DMS79 treated with DMSO at 0.1 percent for 48 hours (cell line): ENCODE data around the gene POM121L2.
"Not testable (repeated sequence)": the region's sequence is repeated elsewhere in the genome, so short reads cannot be mapped to it uniquely, and the experiment has no call there.

Experiments
- DNase-seq: peaks from one replicate; lab custom pipeline; 2025; lab: John Stamatoyannopoulos, UW

The POM121L2 gene

GRCh38 chr6:27293436-27294098 is 18.5 kb downstream of the POM121L2 start:
- DNase-seq, result no peak

GRCh38 chr6:27290850-27291208 is 21.2 kb downstream of the POM121L2 start:
- no peak for DNase-seq

DNA sequence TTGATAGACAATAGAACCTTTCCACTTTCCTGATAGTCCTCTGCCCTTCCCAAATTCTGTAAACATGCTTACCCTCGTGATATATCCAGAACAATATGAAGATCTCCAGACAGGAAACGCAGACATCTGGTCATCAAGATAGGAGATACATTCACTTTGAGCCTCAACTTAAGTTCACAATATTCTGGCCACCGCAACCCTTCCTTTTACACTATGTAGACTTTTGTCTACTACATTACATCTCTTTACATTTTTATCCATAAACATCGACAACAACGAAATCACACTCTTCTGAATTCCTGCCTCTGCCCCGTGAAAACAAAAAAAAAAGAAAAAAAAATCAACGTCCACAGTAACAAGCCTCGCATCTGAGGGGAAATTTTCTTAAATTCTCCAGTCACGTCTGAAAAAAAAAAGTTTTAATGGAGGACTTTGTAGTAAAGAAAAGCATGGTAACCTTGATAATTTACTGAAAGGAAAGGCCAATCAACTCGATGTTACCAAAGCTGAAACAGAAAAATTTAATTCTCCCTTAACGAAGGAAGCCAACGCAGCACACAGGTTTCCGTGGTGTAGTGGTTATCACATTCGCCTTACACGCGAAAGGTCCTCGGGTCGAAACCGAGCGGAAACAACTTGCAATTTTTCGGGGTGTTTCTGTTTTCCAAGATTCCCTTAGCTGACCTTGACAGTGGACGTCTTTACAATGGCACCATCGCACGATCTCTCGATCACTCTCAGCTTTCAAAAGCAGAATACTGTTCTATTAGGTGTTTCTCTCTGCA is 21.8 kb downstream of the POM121L2 start:
- DNase-seq, result no peak

DNA sequence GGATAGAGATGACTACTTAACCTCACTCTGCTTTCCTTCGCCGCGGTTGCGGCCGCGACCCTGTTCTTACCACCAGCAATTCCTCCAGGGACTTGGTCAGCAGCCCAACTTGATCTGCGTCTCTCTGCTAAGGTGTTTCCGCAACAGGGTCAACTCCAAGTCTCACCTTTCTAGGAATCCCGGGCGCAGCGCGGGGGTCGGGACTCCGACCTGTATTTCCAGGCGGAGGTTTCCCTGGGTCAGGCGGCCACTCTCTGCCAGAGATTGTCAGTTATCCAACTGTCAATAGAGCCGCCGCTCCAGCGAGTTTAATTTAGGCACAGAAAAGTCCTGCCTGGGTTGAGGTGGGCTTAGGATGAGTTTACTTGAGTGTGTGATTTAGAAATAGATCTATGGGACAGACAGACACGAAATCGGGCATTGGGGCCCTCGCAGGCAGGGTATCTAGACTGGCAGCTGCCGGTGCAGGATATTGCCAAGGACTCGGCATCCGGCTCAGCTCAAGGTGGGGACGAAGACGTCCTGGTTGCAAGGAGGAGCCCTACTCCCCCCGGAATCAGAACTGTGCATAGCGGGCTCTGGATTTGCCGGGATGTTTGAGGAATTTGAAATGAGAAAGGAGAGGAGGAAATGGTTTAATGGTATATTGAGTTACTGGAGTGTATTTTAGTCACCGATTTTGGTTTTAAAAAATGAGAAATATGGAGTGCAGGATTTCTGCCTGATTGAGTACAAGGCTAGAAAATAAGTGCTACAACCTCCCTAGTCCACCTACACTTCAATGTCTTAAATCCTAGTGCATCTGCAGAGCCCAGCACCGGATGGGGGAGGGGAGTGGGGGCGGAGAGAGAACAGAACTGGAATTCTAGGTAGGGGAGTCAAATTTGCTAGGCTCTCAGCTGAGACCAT is 23.7 kb downstream of the POM121L2 start:
- no peak for DNase-seq

DNA sequence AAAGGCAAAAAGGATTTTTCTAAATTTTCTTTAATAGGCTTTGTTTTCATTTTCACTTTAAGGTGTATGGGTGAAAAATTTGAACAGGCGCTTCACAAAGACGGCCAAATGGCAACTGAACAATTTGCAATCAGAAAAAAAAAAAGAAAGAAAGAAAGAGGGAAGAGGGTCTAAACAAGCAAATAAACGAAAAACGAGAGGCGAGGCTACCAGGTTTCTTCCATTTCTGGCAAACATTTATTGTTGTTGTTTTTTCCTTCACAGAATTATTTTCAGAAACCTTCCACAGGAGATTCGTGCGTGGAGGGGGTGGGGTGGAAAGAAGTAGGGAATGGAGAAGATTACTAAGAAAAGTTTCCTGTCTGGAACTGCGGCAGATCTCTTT is 24.3 kb downstream of the POM121L2 start:
- no peak for DNase-seq

GRCh38 chr6:27286141-27286540 is 25.9 kb downstream of the POM121L2 start:
- no peak for DNase-seq

DNA sequence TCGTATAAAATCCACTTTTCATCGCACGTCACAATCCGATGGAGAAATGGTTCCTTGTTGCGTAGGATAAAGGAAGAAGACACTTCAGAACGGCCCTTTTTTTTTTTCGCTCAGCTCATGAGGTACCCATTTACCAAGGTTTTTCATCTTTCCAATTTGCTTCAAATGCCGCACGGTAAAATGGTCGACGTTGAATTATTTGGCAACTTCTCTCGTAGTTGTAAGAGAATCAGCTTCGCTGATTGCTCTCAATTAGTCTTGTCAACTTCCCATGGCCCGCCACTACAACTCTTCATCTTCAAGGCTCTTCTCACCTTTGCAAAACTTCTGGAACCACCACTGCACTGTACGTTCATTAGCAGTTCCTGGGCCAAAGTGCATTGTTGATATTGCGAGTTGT is 28.8 kb downstream of the POM121L2 start:
- no peak for DNase-seq

DNA sequence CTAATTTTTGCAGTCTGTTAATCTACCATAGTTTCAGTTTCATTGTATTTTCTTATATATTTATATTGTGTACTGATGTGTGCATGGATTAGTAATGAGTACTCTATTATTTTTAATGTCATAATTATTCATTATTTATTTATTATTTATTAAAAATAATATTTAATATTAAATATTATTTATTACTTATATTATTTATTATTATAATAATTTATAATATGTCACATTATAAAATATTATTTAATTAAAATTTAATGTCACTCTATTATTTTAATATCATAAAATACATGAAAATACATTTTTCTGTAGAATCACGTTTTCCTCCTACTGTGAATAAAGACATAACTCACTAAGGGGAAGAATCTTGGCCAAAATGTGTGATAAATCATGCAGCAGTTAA is 30.5 kb downstream of the POM121L2 start:
- DNase-seq, result no peak

DNA sequence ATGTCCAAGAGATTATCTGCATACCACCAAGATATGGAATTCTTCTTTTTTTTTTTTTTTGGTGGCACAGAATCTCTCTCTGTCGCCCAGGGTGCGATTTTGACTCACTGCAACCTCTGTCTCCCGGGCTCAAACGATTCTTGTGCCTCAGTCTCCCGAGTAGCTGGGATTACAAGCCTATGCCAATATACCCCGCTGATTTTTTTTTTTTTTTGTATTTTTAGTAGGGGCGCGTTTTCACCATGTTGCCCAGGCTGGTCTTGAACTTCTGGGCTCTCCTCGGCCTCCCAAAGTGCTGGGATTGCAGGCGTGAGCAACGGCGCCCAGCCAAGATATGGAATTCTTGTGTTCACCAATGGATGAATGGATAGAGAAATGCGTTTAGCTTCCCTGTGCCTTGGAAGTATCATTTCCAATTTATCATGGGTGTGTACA is 31.0 kb downstream of the POM121L2 start:
- DNase-seq, result no peak

DNA sequence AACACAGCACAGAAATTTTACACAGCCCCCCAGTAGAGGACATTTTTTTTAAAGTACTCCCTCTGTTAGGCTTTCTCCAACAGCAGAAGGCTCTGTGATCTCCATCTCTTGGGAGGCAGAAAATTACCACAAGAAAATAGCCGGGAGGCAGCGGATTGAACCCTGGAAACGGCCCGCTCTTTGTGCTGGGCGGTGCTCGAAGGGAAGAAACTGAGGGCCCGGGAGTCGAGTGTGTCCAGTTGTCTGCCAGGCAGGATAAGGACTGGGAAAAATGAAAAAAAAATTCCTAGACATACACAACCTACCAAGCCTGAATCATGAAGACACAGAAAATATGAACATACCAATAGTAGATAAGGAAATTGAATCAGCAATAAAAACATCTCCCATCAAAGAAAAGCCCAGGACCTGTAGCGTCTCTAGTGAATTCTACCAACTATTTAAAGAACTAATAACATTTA is 31.5 kb downstream of the POM121L2 start:
- no peak for DNase-seq

DNA sequence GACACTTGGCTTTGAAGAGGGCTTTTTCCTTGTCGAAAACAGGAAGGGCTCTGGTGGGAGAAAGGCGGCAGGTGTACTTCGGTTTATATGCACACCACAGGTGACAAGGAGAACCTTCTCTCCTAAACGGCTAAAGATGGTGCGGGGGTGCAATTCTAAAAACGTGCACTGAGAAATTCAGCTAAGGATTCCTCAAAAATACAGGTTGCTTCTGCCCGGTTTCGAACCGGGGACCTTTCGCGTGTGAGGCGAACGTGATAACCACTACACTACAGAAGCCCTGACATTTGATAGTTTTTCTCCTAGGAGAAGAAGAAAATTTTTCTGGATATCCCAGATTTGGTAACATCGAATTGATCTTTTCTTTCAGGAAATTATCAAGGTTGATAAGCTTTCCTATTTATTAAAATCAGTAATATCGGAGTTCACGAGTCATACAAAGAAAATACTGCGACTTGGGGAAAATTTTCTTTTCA is 32.0 kb downstream of the POM121L2 start:
- peak; percentile 8 for DNase-seq

- peak; percentile 4 for DNase-seq
Measured at GRCh38 chr6:27279513-27280063, 32.5 kb downstream of the POM121L2 start.

DNA sequence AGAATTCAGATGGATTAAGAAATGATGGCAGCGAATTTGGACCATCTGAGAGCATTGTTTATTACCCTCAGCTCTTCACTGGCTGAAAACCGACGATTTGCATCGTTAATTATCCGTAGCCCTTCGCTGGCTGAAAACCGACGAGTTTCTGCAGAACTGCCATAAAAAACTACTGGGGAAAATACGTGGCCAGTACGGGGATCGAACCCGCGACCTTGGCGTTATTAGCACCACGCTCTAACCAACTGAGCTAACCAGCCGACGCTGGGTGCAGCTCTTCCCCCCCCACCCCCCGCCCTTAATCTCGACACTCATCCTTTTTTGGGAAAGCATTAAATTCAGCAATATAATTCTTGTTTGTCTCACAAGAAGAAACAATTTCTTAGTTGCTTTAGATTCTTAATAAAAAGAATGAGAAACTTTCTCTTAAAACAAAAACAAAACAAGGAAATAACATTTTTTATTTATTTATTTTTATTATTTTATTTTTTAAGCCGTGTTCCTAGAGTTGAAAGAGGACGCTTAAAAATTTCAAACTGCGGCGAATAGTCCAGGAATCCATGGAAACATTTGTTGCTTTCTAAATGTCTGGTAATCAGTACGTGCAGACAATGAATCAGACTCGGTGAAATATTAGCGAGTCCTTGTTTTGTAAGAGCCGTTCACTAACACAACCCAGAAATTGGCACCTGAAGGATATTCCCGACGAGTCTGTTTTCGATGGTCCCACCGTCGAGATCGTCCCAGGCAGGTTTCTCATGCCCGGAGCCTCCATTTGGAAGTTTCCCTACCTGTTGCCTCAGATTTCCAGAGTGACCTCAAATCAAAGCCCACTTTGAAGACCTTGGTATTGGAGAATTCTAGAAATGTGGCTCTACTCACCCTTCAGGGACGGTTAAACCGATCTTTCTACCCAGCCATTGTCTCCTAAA is 36.8 kb downstream of the POM121L2 start:
- DNase-seq, result no peak

- DNase-seq, result no peak
Measured at GRCh38 chr6:27273783-27274182, 38.3 kb downstream of the POM121L2 start.

GRCh38 chr6:27268803-27269202 is 43.3 kb downstream of the POM121L2 start:
- DNase-seq, result no peak

GRCh38 chr6:27267857-27268434 is 44.1 kb downstream of the POM121L2 start:
- DNase-seq, result no peak

DNA sequence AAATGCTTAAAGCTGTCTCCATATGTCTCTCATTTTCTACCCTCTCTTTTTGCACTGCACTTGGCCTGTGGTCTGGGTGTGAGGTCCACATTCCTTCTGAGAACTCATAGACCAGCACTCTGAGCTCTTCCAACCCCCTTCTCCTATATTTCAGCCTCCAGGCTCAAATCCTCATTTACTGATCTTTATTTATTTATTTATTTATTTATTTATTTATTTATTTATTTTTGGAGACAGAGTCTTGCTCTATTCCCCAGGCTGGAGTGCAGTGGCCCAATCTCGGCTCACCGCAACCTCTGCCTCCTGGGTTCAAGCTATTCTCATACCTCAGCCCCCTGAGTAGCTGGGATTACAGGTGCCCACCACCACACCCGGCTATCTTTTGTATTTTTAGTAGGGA is 45.1 kb downstream of the POM121L2 start:
- DNase-seq, result not testable (repeated sequence)

- DNase-seq, result peak; percentile 6
Measured at GRCh38 chr6:27263886-27264285, 48.2 kb downstream of the POM121L2 start.

- DNase-seq, result no peak
Measured at GRCh38 chr6:27260836-27261375, 51.2 kb downstream of the POM121L2 start.

GRCh38 chr6:27260369-27260768 is 51.7 kb downstream of the POM121L2 start:
- DNase-seq, result no peak
